Renal cortical epithelial cell (primary cell): Measurements from ENCODE around the gene PRKAG2. TPM values are rescaled to one million over a fixed set of nuclear protein-coding genes. Genes with fewer than 3 reads are reported as not detected.

Source experiments
- DNase-seq: peaks from one replicate; pipeline ENCODE4 v3.0.0-alpha.2; 2011; ENCODE audit warnings: low read depth
- total RNA-seq: library from RNA; depleted of rRNA; stranded (reverse); fragments of >200 nt; gene quantifications from 2 replicates; pipeline ENCODE4 v1.2.3, GENCODE V29; 2014

The PRKAG2 gene
- total RNA-seq, 1 donor from 2014 or later: 45.0 TPM

DNA sequence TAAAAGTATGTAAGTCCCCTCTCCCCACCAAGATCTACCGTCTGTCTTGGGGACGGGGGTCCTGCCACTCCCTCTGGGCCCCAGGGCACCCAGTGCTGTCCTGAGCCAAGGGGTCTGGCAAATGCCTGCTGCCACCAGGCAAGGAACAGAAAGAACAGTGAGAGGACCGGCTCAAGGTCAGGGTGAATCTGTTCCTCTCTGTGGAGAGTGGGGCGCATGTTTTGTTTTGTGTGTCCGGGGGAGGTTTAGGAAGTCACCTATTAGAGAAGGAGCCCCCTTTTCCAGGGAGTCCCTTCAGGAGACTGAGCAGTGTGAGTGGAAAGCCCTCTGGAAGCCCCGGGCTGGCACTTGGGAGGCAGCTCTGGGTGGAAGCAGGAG is 198.7 kb downstream of the PRKAG2 start:
- no peak for DNase-seq

DNA sequence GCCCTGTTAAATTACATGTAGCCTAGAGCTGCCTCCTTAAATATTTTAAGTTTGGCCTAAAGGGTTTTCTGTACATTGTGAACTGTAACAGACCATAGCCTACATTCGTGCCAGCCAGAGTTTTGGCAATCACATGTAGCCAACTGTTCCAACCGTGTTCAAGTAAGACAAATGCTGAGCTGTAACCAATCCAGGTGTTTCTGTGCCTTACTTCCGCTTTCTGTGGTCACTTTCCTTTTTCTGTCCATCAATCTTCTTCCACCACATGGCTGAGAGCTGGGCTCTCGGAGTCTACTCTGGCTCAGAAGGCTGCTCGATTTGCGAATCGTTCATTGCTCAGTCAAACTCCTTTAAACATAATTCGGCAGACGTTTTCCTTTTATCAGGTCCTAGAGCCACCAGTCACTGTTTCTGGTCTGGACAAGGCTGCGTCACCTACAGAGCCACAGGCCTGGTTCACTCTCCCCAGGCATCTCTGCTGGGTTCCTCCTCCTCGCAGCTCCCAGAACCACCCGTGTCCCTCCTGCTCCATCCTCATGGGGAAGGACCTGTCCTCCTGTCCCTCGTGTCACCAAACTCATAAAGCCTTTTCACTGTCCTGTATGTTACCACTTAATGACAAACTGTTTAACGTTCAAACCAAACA is 199.2 kb downstream of the PRKAG2 start:
- DNase-seq: no peak

DNA sequence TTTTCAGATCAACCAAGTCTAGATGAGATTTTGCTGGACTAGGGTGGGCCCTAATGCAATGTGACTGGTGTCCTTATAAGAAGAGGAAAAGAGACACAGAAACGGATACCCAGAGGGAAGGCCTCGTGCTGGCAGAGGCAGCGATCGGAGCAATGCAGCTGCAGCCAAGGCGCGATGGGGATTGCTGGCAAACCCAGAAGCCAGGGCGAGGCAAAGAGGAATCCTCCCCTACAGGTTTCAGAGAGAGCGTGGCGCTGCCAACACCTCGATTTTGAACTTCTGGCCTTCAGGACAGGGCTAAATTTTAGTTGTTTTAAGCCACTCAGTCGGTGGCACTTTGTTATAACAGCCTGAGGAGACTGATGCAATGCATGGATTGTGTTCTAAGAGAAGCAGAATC is 200.2 kb downstream of the PRKAG2 start:
- no peak for DNase-seq

DNA sequence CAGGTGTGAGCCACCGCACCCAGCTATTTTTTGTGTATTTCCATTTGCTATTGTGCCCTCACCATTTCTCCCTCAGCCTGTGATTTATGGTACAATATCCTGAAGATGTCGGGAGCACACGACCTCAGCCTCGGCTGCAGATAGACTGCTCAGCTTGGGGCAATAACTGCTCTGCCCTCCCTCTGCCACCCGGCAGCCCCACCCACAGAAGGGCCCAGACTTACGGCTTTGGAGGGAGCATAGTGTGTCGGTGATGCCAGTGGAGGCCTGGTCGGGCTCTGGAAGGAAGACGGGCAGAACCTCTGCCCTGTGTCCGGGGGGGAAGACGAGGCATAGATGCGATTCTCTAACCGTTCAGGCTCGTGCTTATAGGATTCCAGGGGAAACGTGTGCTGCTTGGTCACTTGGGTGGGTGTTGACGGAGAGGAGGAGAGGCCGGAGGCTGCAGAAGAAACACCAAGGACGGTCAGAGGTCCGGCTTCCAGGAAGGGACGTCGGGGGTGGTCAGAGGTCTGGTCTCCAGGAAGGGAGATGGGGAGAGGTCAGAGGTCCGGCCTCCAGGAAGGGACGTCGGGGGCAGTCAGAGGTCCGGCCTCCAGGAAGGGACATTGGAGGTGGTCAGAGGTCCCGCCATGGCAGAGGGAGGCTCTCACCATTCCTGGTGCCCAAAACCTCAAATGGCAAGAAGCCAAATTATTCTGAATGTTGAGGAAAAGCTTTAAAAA is 201.6 kb downstream of the PRKAG2 start:
- no peak for DNase-seq

DNA sequence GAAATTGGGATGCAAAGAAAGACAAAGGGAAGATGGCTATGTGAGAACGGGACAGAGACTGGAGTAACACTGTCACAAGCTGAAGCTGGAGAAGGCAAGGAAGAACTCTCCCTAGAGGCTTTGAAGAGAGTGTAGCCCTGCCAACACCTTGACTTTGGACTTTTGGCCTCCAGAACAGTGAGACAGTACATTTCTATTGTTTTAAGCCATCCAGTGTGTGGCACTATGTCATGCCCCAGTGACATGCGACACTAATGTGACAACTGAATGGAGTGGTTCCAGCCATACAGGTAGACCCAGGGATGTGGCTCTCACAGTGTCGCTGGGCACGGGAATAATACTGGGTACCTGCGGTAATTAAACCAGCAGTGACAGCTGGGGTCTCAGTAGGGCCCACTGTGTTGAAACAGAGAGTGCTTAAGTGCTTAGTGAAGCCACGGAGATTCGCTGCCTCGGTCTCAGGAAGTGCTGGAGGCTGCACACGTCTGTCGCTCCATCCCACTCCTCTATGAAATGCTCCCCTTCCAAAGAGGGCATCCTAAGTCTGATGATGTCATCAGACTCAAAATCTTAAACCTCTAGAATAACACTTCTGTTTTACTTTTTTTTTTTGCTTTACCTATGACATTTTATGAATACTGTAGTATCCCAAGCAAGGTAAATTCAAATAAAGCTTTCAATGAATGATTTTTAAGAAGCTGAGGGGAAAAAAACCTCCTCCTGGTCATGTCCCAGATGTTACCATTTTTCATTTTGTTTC is 202.6 kb downstream of the PRKAG2 start:
- DNase-seq: no peak

DNA sequence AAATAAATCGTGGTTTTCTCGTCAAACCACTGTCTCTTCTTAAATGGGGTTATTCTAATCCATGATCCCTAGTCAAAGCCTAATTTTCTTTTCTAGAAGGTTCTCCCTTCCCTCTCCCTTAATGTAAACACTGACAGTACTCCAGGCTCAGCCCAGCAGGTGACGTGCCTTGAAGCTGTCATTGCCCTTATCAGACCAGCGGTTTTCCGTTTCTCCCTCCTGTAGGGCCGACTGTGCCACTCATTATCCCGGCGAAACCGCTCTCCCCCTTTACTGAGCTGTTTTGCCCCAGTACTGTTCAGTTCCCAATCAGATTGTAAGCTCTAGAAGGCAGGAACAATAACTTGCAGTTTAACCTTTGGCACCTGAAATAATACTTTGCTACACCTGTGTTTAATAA is 203.7 kb downstream of the PRKAG2 start:
- DNase-seq: no peak

DNA sequence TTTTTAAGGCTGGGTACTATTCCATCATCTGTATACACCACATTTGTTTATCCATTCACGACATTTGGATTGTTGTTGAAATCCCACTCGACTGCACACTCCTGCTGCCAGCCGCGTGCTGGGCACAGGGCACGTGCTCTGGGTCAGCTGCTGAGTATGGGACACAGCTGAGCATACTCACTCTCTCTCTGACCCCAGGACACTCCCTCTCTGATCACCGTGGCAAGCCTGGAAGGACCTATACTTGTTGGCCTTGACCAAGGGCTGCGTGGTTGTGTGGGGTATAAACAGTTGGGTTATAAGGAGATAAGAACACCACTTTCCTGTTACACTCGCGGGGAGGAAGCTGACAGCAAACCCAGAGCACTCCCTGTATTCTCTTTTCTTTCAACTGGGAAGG is 204.2 kb downstream of the PRKAG2 start:
- DNase-seq: no peak

DNA sequence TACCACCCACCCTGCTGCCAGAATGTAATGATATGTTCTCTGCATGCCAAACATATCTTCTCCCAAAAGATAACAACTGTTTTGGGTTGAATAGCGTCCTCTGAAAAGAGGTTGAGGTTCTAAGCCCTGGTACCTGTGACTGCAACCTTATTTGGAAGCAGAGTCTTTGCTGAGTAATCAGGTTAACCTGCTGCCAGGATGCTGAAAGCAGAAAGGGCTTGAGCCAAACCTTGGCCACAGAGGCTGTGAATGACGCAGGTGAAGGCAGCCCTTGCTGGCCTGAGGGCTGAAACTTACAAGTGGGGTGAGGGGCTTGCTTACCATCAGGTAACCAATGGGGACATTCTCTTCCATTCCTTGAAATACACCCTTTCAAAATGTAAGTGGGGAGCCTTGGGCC is 205.4 kb downstream of the PRKAG2 start:
- peak; percentile 77 for DNase-seq

DNA sequence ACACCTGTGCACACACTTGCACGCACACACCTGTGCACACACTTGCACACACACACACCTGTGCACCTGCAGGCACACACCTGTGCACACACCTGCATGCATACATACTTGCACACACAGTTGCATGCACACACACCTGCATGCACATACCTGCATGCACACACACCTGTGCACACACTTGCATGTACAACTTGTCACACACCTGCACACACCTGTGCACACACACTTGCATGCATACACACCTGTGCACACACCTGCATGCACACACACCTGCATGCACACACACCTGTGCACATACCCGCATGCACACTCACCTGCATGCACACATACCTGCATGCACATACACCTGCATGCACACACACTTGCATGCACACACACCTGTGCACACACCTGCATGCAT is 207.2 kb downstream of the PRKAG2 start:
- no peak for DNase-seq

DNA sequence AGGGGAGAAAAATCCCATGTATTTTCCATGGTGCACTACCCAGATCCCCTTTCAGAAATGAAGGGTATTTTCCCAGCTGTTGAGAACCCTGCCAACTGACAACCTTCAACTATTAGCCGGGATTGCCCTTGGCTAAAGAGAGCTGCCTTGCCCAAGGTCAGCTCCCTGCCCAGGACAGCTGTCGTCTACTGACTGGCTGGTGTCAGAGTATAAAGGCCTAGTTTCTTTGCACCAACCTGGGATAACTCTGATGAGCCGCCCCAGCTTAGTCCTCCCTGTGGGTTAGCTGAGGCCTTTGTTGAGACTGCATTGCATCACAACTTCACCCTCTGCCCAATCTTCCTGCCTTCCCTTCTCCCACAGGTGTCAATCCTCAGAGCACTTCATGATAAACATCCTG is 210.0 kb downstream of the PRKAG2 start:
- DNase-seq: no peak

DNA sequence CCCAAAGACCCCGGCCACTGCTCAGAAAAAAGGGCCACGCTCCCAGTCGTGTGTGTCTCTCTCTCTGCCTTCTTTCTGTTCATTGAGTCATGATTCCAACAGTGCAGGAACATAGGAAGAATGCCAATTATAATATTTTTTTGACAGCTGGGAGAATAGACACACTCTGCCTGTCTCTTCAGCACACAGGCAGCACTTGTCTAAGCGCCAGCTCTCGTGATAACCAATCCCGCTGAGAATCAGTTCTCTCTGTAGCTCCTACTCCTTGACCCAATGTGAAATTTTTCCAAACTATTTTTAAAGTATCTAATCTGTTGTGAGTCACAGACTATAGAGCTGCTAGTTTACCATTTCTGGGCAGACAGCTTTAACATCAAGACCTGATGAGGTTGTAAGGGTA is 211.5 kb downstream of the PRKAG2 start:
- DNase-seq: no peak

DNA sequence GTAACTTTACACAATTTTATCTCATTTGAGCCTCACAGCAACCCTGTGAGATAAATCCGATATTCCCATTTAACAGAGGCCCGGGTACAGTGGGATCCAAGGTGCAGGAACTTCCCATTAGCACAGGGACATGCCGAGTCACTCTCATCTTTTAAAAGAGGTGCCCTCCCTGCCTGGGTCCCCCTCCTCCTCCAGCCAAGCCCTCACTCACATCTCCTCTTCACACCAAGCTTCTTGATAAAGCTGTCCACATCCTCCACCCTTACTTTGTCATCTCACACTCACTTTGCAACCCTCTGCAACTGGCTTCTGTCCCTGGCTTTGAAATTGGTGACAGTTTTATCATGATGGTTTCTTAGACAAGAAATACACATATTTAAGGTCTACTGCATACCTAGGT is 212.6 kb downstream of the PRKAG2 start:
- no peak for DNase-seq

DNA sequence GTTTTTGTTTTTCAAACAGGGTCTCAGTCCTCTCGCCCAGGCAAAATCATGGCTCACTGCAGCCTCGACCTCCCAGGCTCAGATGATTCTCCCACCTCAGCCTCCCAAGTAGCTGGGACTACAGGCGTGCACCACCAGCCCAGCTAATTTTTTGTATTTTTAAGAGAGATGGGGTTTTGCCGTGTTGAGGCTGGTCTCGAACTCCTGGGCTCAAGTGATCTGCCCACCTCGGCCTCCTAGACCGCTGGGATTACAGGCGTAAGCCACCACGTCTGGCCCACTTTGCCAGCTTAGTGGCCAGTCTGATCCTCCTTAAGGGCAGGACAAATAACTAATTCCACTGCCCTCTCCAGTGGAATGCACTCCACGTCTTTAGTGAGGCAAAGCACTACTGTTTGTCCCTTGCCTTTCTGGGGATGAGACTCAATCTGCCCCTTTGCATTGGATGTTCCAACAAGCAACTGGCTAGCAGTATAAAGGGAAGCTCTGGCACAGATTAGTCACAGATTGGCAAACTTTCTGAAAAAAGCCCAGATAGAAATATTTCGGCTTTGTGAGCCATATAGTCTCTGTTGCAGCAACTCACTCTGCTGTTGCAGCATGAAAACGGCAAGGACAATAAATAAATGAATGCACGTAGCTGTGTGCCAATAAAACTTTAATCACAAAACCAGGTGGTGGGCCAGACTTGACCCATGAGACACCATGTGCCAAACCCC is 213.4 kb downstream of the PRKAG2 start:
- no peak for DNase-seq

DNA sequence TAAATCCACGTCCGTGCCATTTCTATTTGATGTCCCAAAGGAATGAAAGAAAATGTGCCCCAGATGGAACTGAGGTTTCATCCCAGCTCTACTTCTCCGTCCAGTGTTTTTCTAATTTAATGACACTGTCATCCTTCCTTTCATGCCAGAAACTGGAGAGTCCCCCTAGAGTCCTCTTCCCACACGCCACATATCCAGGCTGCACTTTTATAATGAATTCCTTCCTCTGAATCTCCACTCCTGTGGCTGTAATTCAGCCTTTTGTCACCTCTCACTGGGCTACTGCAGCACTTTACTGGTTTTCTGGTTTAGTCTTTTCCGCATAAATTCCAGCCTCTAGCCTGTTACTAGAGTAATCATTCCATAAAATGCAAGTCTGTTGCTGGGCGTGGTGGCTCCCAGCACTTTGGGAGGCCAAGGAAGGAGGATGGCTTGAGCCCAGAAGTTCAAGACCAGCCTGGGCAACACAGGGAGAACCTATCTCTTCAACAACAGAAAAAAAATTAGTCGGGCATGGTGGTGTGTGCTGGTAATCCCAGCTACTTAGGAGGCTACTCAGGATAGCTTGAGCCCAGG is 214.6 kb downstream of the PRKAG2 start:
- DNase-seq: no peak

DNA sequence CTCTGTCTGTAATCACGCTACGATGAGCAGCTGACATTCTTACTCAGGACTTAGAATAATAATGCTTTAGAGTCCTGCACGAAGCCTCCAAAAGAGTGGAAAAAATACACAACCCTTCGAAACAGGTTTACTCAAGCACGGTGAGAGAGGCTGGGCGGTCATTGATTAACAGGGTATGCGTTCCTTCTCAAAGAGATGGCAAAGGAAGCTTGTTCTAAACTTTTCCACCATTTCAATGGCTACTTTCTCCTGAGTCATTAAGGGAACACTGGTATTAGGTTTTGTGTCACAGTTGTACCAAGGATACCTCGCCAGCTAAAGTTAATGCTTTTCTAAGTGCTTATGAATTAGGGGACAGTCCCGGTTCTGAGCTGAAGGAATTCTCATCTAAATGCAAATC is 215.3 kb downstream of the PRKAG2 start:
- DNase-seq: peak; percentile 97

DNA sequence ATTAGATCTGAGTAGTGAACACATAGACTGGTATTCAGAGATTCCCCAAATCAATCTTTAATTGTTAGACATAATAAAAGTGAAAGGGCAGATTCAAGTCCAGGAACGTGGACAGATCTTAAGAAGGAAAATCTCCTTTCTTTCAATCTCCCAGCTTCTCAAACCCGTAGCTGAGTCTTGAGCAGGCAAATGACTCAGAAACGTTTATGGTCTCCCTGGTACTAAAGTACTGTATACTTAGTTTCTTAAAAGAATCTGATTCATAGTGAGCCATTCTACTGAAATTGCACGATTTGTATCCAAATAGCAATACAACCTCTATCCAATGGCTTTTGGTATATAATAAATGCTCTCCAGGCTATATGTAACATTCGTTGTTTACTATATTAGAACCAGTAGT is 216.8 kb downstream of the PRKAG2 start:
- DNase-seq: no peak

DNA sequence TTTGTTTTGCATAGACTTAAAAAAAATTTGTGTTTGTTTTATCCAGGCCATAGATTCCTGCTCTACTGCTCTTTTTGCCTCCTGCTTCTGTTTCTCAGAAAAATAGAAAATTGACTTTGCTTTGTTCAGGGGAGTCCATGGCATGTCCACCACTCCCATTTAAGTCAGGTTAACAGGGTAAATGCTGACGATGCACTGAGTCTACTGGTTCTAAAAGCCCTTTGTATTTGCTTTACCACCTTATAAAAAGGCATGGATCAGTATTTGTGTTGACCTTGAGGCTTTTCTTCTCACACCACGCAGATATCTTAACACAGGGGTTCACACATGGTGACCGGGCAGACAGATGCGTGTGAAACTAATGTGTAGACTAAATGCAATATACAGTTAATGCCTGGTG is 217.7 kb downstream of the PRKAG2 start:
- DNase-seq: no peak

DNA sequence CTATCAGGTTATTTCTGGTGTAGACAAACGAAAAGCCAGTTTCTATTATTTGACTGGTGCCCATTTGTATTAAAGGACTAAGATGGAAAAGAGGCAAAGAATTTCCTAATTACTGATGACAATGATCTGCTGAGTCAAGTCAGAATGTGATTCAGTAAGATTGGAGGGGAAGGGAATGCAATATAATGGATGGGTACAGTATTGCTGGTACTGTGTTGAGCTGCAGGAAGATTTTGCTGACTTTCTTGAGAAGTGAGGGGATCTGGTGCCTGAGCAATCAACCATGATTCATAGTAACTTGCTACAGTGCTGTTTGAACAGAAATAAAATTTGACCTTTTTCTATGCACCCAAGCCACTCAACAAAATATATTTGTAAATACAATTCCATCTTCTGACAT is 218.1 kb downstream of the PRKAG2 start:
- no peak for DNase-seq

DNA sequence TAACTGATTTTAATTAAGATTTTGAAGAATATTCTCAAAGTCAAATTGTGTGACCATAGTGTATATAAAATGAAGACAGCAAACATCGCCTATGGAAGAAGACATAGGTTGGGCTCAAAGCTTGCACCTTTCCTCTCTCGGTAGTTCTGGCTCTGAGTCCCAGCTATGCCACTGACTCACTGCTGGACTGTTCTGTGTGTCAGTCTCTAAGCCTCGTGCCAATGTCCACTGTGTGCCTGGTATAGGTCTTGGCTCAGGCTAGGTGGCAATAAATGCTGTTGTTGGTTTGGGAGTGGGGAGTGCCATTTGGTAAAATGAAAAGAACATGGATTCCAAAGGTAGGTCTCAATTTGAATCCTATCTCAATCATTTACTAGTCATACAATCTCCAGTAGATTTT is 219.7 kb downstream of the PRKAG2 start:
- no peak for DNase-seq

DNA sequence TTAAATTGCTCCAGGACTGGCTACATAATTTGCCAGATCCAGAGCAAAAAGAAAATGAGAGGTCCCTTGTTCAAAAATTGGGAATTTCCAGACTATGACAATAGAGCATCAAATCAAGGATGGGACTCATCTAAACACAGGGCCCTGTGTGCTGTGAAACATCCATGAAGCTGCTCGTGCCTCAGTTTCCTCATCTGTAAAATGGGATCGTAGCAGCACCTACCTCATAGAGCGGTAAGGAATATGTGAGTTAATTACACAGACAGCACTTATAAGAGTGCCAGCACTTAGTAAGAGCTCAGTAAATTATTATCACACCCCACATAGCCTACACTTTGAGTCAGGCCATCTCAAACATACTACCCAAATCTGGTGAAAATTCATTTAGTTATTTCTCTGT is 221.4 kb downstream of the PRKAG2 start:
- no peak for DNase-seq

DNA sequence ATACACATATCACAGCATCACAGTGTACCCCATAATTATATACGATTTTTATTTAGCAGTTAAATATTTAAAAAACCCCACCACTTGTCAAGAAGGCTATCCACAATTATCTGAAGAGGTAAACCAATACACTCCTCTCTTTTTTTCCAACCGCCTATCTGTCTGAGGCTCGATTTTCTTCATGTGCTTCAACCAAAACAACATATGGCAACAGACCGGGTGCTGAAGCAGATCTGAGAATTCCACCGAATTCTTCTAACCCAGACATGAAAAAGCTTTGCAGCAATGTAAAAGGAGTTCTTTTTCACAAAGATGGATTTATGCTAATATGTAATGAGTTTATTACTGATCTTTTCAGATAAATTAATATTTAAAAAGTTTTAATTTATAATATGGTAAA is 224.8 kb downstream of the PRKAG2 start:
- DNase-seq: no peak

DNA sequence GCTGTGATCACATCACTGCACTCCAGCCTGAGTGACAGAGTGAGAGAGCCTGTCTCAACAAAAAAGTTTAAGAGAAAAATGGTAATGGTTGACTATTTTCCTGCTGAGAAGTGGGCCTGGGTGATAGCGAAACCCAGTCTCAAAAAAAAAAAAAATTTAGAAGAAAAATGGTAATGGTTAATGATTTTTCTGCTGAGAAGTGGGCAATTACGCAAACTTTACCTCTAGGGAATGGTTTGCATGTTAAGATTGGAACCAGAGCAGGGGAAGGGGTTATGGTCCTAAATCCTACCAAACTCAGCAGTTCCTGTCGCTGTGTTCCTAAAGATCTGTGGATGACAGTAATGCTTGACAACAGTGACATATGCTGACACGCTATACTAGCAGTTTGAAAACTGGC is 226.8 kb downstream of the PRKAG2 start:
- peak; percentile 52 for DNase-seq
